Neural progenitor cell (in vitro differentiated cells): ENCODE measurements around the gene SETD3.

Source experiments
- CTCF ChIP-seq: fragments of 200-600 bp; sonication (generic); IDR thresholded peaks from 2 replicates; pipeline ENCODE4 v1.5.1; 2017; ENCODE audit warnings: antibody characterized with exemption, mild to moderate bottlenecking
- EZH2 ChIP-seq: fragments of 200-600 bp; sonication (generic); IDR thresholded peaks from 2 replicates; pipeline ENCODE4 v1.6.1; 2017; ENCODE audit warnings: antibody characterized with exemption, mild to moderate bottlenecking, moderate library complexity
- EZH2phosphoT487 ChIP-seq: fragments of 200-600 bp; sonication (generic); IDR thresholded peaks from 2 replicates; pipeline ENCODE4 v1.6.1; 2017; ENCODE audit warnings: antibody characterized with exemption

- TF ChIP-seq CTCF, result no peak
- TF ChIP-seq EZH2, result no peak
- TF ChIP-seq EZH2phosphoT487, result no peak
Observed at GRCh38 chr14:99425272-99425681, 55.4 kb downstream of the SETD3 start.
